Mammary epithelial cell (primary cell): ENCODE measurements around the gene IPO8.

Source experiments
- CTCF ChIP-seq, 2 donors: IDR thresholded peaks in 1 of 2; conservative IDR thresholded peaks in 1 of 2; 2 replicates each; pipeline ENCODE4 v1.5.1; 2011 to 2012; ENCODE audit warnings: inconsistent platforms in 2 of 2, low read length in 2 of 2, mild to moderate bottlenecking in 2 of 2, control low read depth in 1 of 2, low read depth in 1 of 2; ENCODE audit not compliant: insufficient read depth in 1 of 2; ENCODE audit errors: extremely low read depth in 1 of 2
- EZH2 ChIP-seq: IDR thresholded peaks from 2 replicates; pipeline ENCODE4 v1.6.1; 2012; ENCODE audit warnings: low read length, inconsistent platforms, borderline replicate concordance

GRCh38 chr12:30622509-30622908 is 73.2 kb downstream of the IPO8 start:
- no peak for TF ChIP-seq CTCF (conservative IDR thresholded peaks at IDR 0.05 in 1 of 2, IDR thresholded peaks at IDR 0.05 in 1 of 2; ENCODE audit: extremely low read depth in 1 of 2, insufficient read depth in 1 of 2, low read depth in 1 of 2, low read length in 2 of 2)
- no peak for TF ChIP-seq EZH2
